Measurements from ENCODE around the gene DRD2.

DRD2 gene

GRCh38 chr11:113467545-113467944, 7.7 kb downstream of the DRD2 start:
- no peaks in the 10 kb centered on the region for H3K9me3 ChIP-seq (ENCODE audit: insufficient read depth, low read length, severe bottlenecking)
- H3K36me3 ChIP-seq (ENCODE audit: insufficient read depth, low read length): no peaks in the 10 kb centered on the region
- H3K79me2 ChIP-seq (ENCODE audit: insufficient read depth, low read length): no peaks in the 10 kb centered on the region
- no peak overlapping the region for H3K9ac ChIP-seq (ENCODE audit: low read depth, low read length)
- H3K4me2 ChIP-seq (ENCODE audit: insufficient read depth, low read length): no peak overlapping the region
- no peak for DNase-seq
- H3K4me3 ChIP-seq (ENCODE audit: low read depth in 1 of 2, low read length in 2 of 2): no peak overlapping the region
- ATAC-seq (ENCODE audit: insufficient read depth, low read depth): no peak
- H2AFZ ChIP-seq (ENCODE audit: low read depth, low read length): no peak overlapping the region
- no peak overlapping the region for H3K27ac ChIP-seq (ENCODE audit: low read length)
- H3K4me1 ChIP-seq (ENCODE audit: insufficient read depth, low read length): no peaks in the 10 kb centered on the region
- no peak for TF ChIP-seq CTCF (IDR thresholded peaks at IDR 0.05; ENCODE audit: borderline replicate concordance, extremely low read depth, low read length, poor library complexity, severe bottlenecking)
- TF ChIP-seq EZH2 (IDR thresholded peaks at IDR 0.05; ENCODE audit: borderline replicate concordance, low read depth, low read length, severe bottlenecking): no peak
- no peaks in the 10 kb centered on the region for H3K27me3 ChIP-seq (ENCODE audit: insufficient read depth, low read length, poor library complexity)
- no peaks in the 10 kb centered on the region for H4K20me1 ChIP-seq (ENCODE audit: insufficient read depth, low read length)

- Histone ChIP-seq H3K36me3 (ENCODE audit: insufficient read depth, low read length) (no peaks in the 10 kb centered on the region), H3K9me3 (ENCODE audit: insufficient read depth, low read length, severe bottlenecking) (no peaks in the 10 kb centered on the region), H3K4me2 (ENCODE audit: insufficient read depth, low read length) (no peak overlapping the region), H3K79me2 (ENCODE audit: insufficient read depth, low read length) (no peaks in the 10 kb centered on the region), H3K9ac (ENCODE audit: low read depth, low read length) (no peak overlapping the region), H2AFZ (ENCODE audit: low read depth, low read length) (no peak overlapping the region), H3K27ac (ENCODE audit: low read length) (no peak overlapping the region), H3K27me3 (ENCODE audit: insufficient read depth, low read length, poor library complexity) (no peaks in the 10 kb centered on the region), H4K20me1 (ENCODE audit: insufficient read depth, low read length) (no peaks in the 10 kb centered on the region), H3K4me3 (ENCODE audit: low read depth in 1 of 2, low read length in 2 of 2) (no peak overlapping the region), H3K4me1 (ENCODE audit: insufficient read depth, low read length) (no peaks in the 10 kb centered on the region)
- no peak for ATAC-seq (ENCODE audit: insufficient read depth, low read depth)
- no peak for DNase-seq
- no peak for TF ChIP-seq EZH2 (IDR thresholded peaks at IDR 0.05; ENCODE audit: borderline replicate concordance, low read depth, low read length, severe bottlenecking)
- no peak for TF ChIP-seq CTCF (IDR thresholded peaks at IDR 0.05; ENCODE audit: borderline replicate concordance, extremely low read depth, low read length, poor library complexity, severe bottlenecking)
Measured at GRCh38 chr11:113465786-113466185, 9.4 kb downstream of the DRD2 start.

- no peak overlapping the region for H2AFZ ChIP-seq (ENCODE audit: low read depth, low read length)
- no peak overlapping the region for H3K9ac ChIP-seq (ENCODE audit: low read depth, low read length)
- ATAC-seq (ENCODE audit: insufficient read depth, low read depth) (no peak), DNase-seq (no peak)
- H3K27me3 ChIP-seq (ENCODE audit: insufficient read depth, low read length, poor library complexity): no peaks in the 10 kb centered on the region
- H3K4me1 ChIP-seq (ENCODE audit: insufficient read depth, low read length): no peaks in the 10 kb centered on the region
- H3K9me3 ChIP-seq (ENCODE audit: insufficient read depth, low read length, severe bottlenecking): no peaks in the 10 kb centered on the region
- TF ChIP-seq CTCF (IDR thresholded peaks at IDR 0.05; ENCODE audit: borderline replicate concordance, extremely low read depth, low read length, poor library complexity, severe bottlenecking) (no peak), EZH2 (IDR thresholded peaks at IDR 0.05; ENCODE audit: borderline replicate concordance, low read depth, low read length, severe bottlenecking) (no peak)
- H3K4me2 ChIP-seq (ENCODE audit: insufficient read depth, low read length): no peak overlapping the region
- H3K27ac ChIP-seq (ENCODE audit: low read length): no peak overlapping the region
- H4K20me1 ChIP-seq (ENCODE audit: insufficient read depth, low read length): 0 out of 2 replicates have a peak, but pooled peaks cover 6% of the 10 kb centered on the region
- H3K36me3 ChIP-seq (ENCODE audit: insufficient read depth, low read length): no peaks in the 10 kb centered on the region
- H3K79me2 ChIP-seq (ENCODE audit: insufficient read depth, low read length): no peaks in the 10 kb centered on the region
- no peak overlapping the region for H3K4me3 ChIP-seq (ENCODE audit: low read depth in 1 of 2, low read length in 2 of 2)
Measured at GRCh38 chr11:113464416-113464815, 10.8 kb downstream of the DRD2 start.

- no peaks in the 10 kb centered on the region for H3K4me1 ChIP-seq (ENCODE audit: insufficient read depth, low read length)
- no peak for TF ChIP-seq CTCF (IDR thresholded peaks at IDR 0.05; ENCODE audit: borderline replicate concordance, extremely low read depth, low read length, poor library complexity, severe bottlenecking)
- no peak for TF ChIP-seq EZH2 (IDR thresholded peaks at IDR 0.05; ENCODE audit: borderline replicate concordance, low read depth, low read length, severe bottlenecking)
Measured at GRCh38 chr11:113462830-113463229, 12.4 kb downstream of the DRD2 start.

More at GRCh38 chr11:113462830-113463229, 12.4 kb downstream of the DRD2 start:
- ATAC-seq (ENCODE audit: insufficient read depth, low read depth) (no peak), DNase-seq (no peak)
- no peak overlapping the region for H3K4me3 ChIP-seq (ENCODE audit: low read depth in 1 of 2, low read length in 2 of 2)
- no peak overlapping the region for H3K4me2 ChIP-seq (ENCODE audit: insufficient read depth, low read length)
- no peaks in the 10 kb centered on the region for H3K36me3 ChIP-seq (ENCODE audit: insufficient read depth, low read length)
- no peaks in the 10 kb centered on the region for H3K27me3 ChIP-seq (ENCODE audit: insufficient read depth, low read length, poor library complexity)
- H3K9me3 ChIP-seq (ENCODE audit: insufficient read depth, low read length, severe bottlenecking): no peaks in the 10 kb centered on the region
- no peaks in the 10 kb centered on the region for H3K79me2 ChIP-seq (ENCODE audit: insufficient read depth, low read length)
- H3K27ac ChIP-seq (ENCODE audit: low read length): no peak overlapping the region
- H2AFZ ChIP-seq (ENCODE audit: low read depth, low read length): no peak overlapping the region
- no peak overlapping the region for H3K9ac ChIP-seq (ENCODE audit: low read depth, low read length)
- H4K20me1 ChIP-seq (ENCODE audit: insufficient read depth, low read length): 0 out of 2 replicates have a peak, but pooled peaks cover 6% of the 10 kb centered on the region

Measured in DND-41 (cell line).